A549 (cell line): ENCODE data around the gene RAD18. TPM values are rescaled to one million over a fixed set of nuclear protein-coding genes. Genes with fewer than 3 reads are reported as not detected.

ENCODE experiments used
- ATAC-seq, 2 experiments: fragments of 200-7000 bp in 1 of 2; fragments of >200 bp in 1 of 2; cut with Nextera tagmentation in 1 of 2; cut with Tn5 transposase in 1 of 2; 3 replicates each; pipeline versions ENCODE4 v1.8.0 to v1.9.1; 2018 to 2020; ENCODE audit warnings: mild to moderate bottlenecking in 1 of 2, moderate library complexity in 1 of 2
- CTCF ChIA-PET: fragments of 300-600 bp; sonication (Branson Sonifier 250); formaldehyde crosslinking; extraction: SDS; loops from one replicate; lab custom pipeline; 2021; ENCODE audit warnings: antibody characterized with exemption, inconsistent platforms; lab: Yijun Ruan, JAX
- POLR2A ChIA-PET: fragments of 350-600 bp; formaldehyde crosslinking; extraction: SDS; loops from one replicate; lab custom pipeline; 2021; ENCODE audit warnings: antibody characterized with exemption, inconsistent platforms; lab: Yijun Ruan, JAX
- DNase-seq, 2 experiments: peaks; one replicate each; pipeline versions ENCODE4 v3.0.0 to v3.0.0-alpha.2; 2011 to 2016; ENCODE audit warnings: low read depth in 1 of 2, low spot score in 1 of 2
- FAIRE-seq: peaks from 2 replicates; lab custom pipeline; 2011; peaks lifted over from hg19 to GRCh38; lab: Jason Lieb, UNC
- H3K27ac ChIP-seq, 2 experiments: fragments of >200 bp; sonication (Bioruptor Twin); formaldehyde crosslinking; 3 replicates each; pipeline ENCODE4 v1.5.1; 2016 to 2017
- H3K4me1 ChIP-seq: fragments of >200 bp; sonication (Bioruptor Twin); formaldehyde crosslinking; 3 replicates; pipeline ENCODE4 v1.6.1; 2016
- H3K4me2 ChIP-seq: fragments of >200 bp; sonication (Bioruptor Twin); formaldehyde crosslinking; 3 replicates; pipeline ENCODE4 v1.6.1; 2016
- H3K4me3 ChIP-seq: fragments of >200 bp; sonication (Bioruptor Twin); formaldehyde crosslinking; 3 replicates; pipeline ENCODE4 v1.5.1; 2016
- H3K9me3 ChIP-seq: fragments of >200 bp; sonication (Bioruptor Twin); formaldehyde crosslinking; 3 replicates; pipeline ENCODE4 v1.6.1; 2016
- BHLHE40 ChIP-seq: IDR thresholded peaks from 2 replicates; pipeline ENCODE4 v1.6.1; 2012; ENCODE audit warnings: low read depth, low read length, inconsistent platforms
- CBX2 ChIP-seq: fragments of 200-600 bp; sonication (generic); IDR thresholded peaks from 2 replicates; pipeline ENCODE4 v1.6.1; 2016; ENCODE audit warnings: low read depth, mild to moderate bottlenecking, borderline replicate concordance
- CBX8 ChIP-seq: fragments of 200-600 bp; sonication (generic); IDR thresholded peaks from 2 replicates; pipeline ENCODE4 v1.6.1; 2016
- EHF ChIP-seq: fragments of 250-450 bp; sonication (Bioruptor Pico); IDR thresholded peaks from 2 replicates; pipeline ENCODE4 v1.5.0; 2020; ENCODE audit warnings: mild to moderate bottlenecking
- EHMT2 ChIP-seq: fragments of 200-600 bp; sonication (generic); IDR thresholded peaks from 2 replicates; pipeline ENCODE4 v1.6.1; 2016; ENCODE audit warnings: antibody characterized with exemption, low read depth, mild to moderate bottlenecking, moderate library complexity
- EP300 ChIP-seq, 2 experiments: fragments of >200 bp; sonication (Bioruptor Twin); formaldehyde crosslinking; IDR thresholded peaks; 2 replicates in 1 of 2; 3 replicates in 1 of 2; pipeline ENCODE4 v1.6.1; 2016 to 2017
- ESRRA ChIP-seq: fragments of 150-350 bp; IDR thresholded peaks from 2 replicates; pipeline ENCODE4 v1.6.1; 2014; ENCODE audit warnings: mild to moderate bottlenecking, low read length, borderline replicate concordance
- FOSL2 ChIP-seq, 2 experiments: fragments of 450-650 bp in 1 of 2; fragments of >200 bp in 1 of 2; sonication (Bioruptor Twin) in 1 of 2; formaldehyde crosslinking; IDR thresholded peaks; 2 replicates each; pipeline versions ENCODE4 v1.5.0 to v1.6.1; 2016 to 2020; ENCODE audit warnings: mild to moderate bottlenecking in 1 of 2, moderate library complexity in 1 of 2
- FOXS1 ChIP-seq: fragments of 250-450 bp; sonication (Bioruptor Pico); IDR thresholded peaks from 2 replicates; pipeline ENCODE4 v1.5.0; 2020; ENCODE audit warnings: mild to moderate bottlenecking, moderate library complexity
- GATA3 ChIP-seq: IDR thresholded peaks from 2 replicates; pipeline ENCODE4 v1.6.1; 2012; ENCODE audit warnings: borderline replicate concordance
- HOXB5 ChIP-seq: fragments of 250-450 bp; sonication (Bioruptor Pico); IDR thresholded peaks from 2 replicates; pipeline ENCODE4 v1.5.0; 2020; ENCODE audit warnings: mild to moderate bottlenecking, moderate library complexity
- MAFK ChIP-seq: fragments of 450-650 bp; IDR thresholded peaks from 2 replicates; pipeline ENCODE4 v1.6.1; 2014; ENCODE audit not compliant: partially characterized antibody
- MYC ChIP-seq: IDR thresholded peaks from 2 replicates; pipeline ENCODE4 v1.6.1; 2012; ENCODE audit warnings: mild to moderate bottlenecking, inconsistent platforms, low read length, improper control_type of control experiment, borderline replicate concordance
- NR3C1 ChIP-seq: fragments of >200 bp; sonication (Bioruptor Twin); formaldehyde crosslinking; IDR thresholded peaks from 3 replicates; pipeline ENCODE4 v1.6.1; 2017
- POLR2AphosphoS2 ChIP-seq: conservative IDR thresholded peaks from 2 replicates; pipeline ENCODE4 v1.6.1; 2012; ENCODE audit warnings: low read length, improper control_type of control experiment, inconsistent platforms
- RARB ChIP-seq: fragments of 250-450 bp; sonication (Bioruptor Pico); IDR thresholded peaks from 2 replicates; pipeline ENCODE4 v1.8.0; 2021; ENCODE audit warnings: mild to moderate bottlenecking, moderate library complexity
- RNF2 ChIP-seq: fragments of 200-600 bp; sonication (generic); IDR thresholded peaks from 2 replicates; pipeline ENCODE4 v1.6.1; 2016; ENCODE audit warnings: low read depth, mild to moderate bottlenecking, antibody characterized with exemption, moderate library complexity, borderline replicate concordance
- SREBF2 ChIP-seq: fragments of 450-650 bp; IDR thresholded peaks from 2 replicates; pipeline ENCODE4 v1.6.1; 2014; ENCODE audit warnings: mild to moderate bottlenecking, moderate library complexity
- TFCP2L1 ChIP-seq: fragments of 250-450 bp; sonication (Bioruptor Pico); IDR thresholded peaks from 2 replicates; pipeline ENCODE4 v1.5.0; 2021; ENCODE audit warnings: mild to moderate bottlenecking
- ZC3H11A ChIP-seq: fragments of 450-650 bp; IDR thresholded peaks from 2 replicates; pipeline ENCODE4 v1.6.1; 2014; ENCODE audit warnings: antibody characterized with exemption, mild to moderate bottlenecking
- ZNF302 ChIP-seq: fragments of 250-450 bp; sonication (Bioruptor Pico); IDR thresholded peaks from 2 replicates; pipeline ENCODE4 v1.9.0; 2021; ENCODE audit warnings: inconsistent platforms, mild to moderate bottlenecking, moderate library complexity
- WGBS: methylation state at CpG from one replicate; pipeline ENCODE4 v1.1.6; 2017; ENCODE audit errors: missing lambda C conversion rate; 5-methylcytosine and 5-hydroxymethylcytosine counted together
- polyA plus RNA-seq, 4 experiments: library from polyadenylated mRNA; depleted of rRNA in 3 of 4; stranded (reverse); fragments of >200 nt; fragmentation: RNase III in 1 of 4; extraction: RNeasy Plus Mini Kit Qiagen cat#74134 plus additional on column Dnase treatment in 1 of 4; gene quantifications; 2 replicates in 3 of 4; 3 replicates in 1 of 4; pipeline ENCODE4 v1.2.3, GENCODE V29; 2011 to 2017
- TF ChIP-seq, protein P1 (sequence below): IDR thresholded peaks from 2 replicates; pipeline ENCODE4 v1.6.1; 2012
- TF ChIP-seq, protein P2 (sequence below): fragments of 250-450 bp; sonication (Bioruptor Pico); IDR thresholded peaks from 2 replicates; pipeline ENCODE4 v1.5.0; 2021; ENCODE audit warnings: mild to moderate bottlenecking, moderate library complexity, borderline replicate concordance
- TF ChIP-seq, protein P3 (sequence below): fragments of >200 bp; sonication (Bioruptor Twin); formaldehyde crosslinking; IDR thresholded peaks from 2 replicates; pipeline ENCODE4 v1.6.1; 2016
- TF ChIP-seq, protein P4 (sequence below): fragments of 150-350 bp; IDR thresholded peaks from 2 replicates; pipeline ENCODE4 v1.6.1; 2014; ENCODE audit warnings: low read depth, mild to moderate bottlenecking, low read length
- TF ChIP-seq, protein P5 (sequence below): fragments of >200 bp; sonication (Bioruptor Twin); formaldehyde crosslinking; IDR thresholded peaks from 3 replicates; pipeline ENCODE4 v1.6.1; 2016

The RAD18 gene
- polyA plus RNA-seq, 2 of the 4 experiments (the other 2 are of a cell fraction): 11.8 to 23.2 TPM

DNA sequence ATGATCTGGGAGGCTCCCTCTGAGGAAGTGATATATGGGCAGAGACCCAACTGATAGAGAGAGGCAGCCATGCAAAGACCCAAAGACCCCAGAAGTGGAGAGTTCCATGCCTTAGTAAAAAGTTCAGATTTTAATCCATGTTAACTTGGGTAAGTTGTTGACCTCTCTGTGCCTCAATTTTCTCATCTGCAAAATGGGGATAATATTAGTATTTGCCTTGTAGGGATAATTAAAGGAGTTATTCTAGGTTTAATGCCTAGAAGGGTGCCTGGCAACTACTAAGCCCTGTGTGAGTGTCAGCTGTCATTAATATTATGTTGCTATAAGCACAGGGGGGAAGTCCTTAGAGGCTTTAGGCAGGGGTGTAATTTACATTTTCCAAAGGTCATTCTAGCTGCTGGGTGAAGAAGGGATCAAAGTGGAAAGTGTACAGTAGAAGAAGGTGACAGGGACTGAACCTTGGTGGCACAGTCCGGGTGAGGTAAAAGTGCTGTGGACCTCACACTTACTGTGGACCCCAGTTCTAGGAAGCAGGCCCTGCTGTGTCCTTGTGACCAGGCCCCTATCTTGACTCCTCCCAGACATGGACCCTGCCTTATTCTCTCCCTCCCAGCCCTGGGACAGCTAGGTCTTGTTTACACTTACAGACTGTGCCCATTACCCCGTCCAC, 3.0 kb upstream of the RAD18 start (continued):
- TF ChIP-seq, protein P1, sequence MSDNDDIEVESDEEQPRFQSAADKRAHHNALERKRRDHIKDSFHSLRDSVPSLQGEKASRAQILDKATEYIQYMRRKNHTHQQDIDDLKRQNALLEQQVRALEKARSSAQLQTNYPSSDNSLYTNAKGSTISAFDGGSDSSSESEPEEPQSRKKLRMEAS: no peak
- TF ChIP-seq, protein P2, sequence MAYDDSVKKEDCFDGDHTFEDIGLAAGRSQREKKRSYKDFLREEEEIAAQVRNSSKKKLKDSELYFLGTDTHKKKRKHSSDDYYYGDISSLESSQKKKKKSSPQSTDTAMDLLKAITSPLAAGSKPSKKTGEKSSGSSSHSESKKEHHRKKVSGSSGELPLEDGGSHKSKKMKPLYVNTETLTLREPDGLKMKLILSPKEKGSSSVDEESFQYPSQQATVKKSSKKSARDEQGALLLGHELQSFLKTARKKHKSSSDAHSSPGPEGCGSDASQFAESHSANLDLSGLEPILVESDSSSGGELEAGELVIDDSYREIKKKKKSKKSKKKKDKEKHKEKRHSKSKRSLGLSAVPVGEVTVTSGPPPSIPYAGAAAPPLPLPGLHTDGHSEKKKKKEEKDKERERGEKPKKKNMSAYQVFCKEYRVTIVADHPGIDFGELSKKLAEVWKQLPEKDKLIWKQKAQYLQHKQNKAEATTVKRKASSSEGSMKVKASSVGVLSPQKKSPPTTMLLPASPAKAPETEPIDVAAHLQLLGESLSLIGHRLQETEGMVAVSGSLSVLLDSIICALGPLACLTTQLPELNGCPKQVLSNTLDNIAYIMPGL (CRISPR knock-in tag): no peak
- TF ChIP-seq, protein P3, sequence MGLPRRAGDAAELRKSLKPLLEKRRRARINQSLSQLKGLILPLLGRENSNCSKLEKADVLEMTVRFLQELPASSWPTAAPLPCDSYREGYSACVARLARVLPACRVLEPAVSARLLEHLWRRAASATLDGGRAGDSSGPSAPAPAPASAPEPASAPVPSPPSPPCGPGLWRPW: no peak
- TF ChIP-seq TFCP2L1 (no peak), RNF2 (no peak), CBX2 (no peak)

DNA sequence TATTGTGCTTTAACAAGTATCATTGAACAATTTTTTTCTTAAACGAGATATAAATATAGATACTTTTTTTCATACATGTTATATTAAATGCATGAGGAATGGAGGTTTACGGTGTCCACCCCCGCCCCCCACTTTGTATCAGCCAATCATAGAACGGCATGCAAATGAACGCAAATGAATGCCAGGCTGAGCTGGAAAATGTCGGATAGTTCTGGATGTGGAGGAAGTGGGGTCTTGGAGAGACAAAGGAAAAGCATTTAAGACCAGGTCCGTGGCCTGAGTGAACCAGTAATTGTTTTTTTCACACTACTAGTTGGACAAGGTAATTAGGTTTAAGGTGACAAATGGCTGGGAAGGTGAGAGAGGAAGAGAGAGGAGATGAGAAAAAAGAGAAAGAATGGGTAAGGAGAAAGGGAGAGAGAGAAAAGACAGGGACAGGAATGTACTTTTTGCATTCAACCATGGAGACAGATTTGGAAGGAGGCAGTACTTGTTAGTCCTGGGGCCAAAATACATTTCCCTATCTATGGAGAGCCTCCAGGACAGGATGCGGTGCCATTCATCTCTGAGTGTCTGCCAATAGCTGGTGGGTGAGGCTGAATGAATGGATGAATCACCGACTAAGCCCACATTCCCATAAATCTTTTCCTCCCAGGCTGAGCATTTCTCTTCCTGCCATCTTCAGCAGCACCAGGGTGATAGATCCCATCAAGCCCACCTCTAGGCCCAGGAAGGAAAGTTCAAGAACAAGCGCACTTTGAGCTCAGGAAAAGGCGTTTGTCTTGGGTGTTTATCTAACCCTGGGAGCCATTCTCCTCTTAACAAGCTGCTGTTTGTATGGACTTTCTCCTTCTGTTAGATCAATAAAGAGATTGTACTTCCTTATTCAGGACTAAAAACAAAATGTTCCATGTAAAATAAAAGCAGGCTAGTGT, 1.4 kb upstream of the RAD18 start:
- peak; percentile 10 to 50; a peak in 3 of 6 replicates for ATAC-seq
- TF ChIP-seq GATA3: no peak
- no peak for TF ChIP-seq POLR2AphosphoS2
- TF ChIP-seq FOSL2 (IDR thresholded peaks at IDR 0.05): no peak
- TF ChIP-seq FOSL2 (CRISPR knock-in tag; IDR thresholded peaks at IDR 0.05): peak; percentile 30; the same call in 1 of the 2 replicates
- H3K27ac ChIP-seq: peak overlapping the region; percentile 2 to 86; a peak in 5 of 6 replicates
- no peaks in the 10 kb centered on the region for H3K9me3 ChIP-seq
- peak overlapping the region; percentile 82 for H3K4me2 ChIP-seq
- CTCF ChIA-PET: interaction anchor here (1.8 to 13.2 kb wide), 2 partner anchors 195 to 338 kb away, joined by 6 to 77 read pairs; partner anchors contain the start of gene OXTR
- peaks cover 30% of the 10 kb centered on the region for H3K4me1 ChIP-seq
- peak; percentile 47 to 75 for DNase-seq
- POLR2A ChIA-PET: interaction anchor here (0.5 to 1.4 kb wide), 3 partner anchors 398 to 925 kb away, joined by 3 to 4 read pairs (median 3); partner anchors contain the start of genes SETD5 and THUMPD3
- no peak for FAIRE-seq
- WGBS: 60% methylated on average over 11 of the region's 11 CpGs
- no peak overlapping the region for H3K4me3 ChIP-seq

DNA sequence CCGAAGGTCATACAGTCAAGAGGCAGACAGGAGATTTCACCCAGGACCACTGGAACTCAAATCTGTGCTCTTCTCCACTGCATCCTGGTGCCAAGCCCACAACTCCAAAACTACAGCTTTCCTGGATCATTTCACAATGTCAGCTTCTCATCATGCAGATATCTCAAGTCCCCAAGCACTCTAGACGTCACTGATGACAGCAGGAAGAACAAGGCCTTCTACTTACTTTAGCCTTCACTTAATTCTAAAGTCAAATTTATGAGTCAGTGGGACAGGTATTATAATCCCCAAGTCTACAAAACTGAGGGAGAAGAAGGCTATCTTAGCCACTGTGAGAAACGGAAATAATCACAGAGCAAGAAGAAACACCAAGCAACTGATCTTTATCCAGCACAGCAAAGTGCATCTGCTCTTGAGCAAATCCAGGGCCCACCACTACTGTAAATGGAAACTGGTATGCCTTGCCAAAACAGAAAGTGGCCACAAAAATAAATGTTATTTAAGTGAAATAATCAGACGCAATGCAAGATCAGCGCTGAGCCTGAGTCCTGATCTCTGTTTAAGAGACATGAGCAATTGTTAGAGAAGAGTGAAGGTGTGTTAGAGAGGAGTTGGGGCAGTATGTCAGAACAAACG, 928 bp downstream of the RAD18 start:
- 13% methylated on average over 6 of the region's 6 CpGs for WGBS
- FAIRE-seq (no peak), DNase-seq (no peak), ATAC-seq (no peak)
- no peaks in the 10 kb centered on the region for H3K9me3 ChIP-seq
- peak overlapping the region in 1 of 2 experiments; percentile 86; a peak in 3 of 6 replicates for H3K27ac ChIP-seq
- ChIA-PET CTCF (interaction anchor here (13.2 kb wide), 1 partner anchor 192 kb away, joined by 77 read pairs; the partner anchor contains the start of gene OXTR), POLR2A (no interaction called here)
- peak overlapping the region; percentile 66 for H3K4me3 ChIP-seq
- peak overlapping the region; percentile 87 for H3K4me2 ChIP-seq
- TF ChIP-seq GATA3: no peak
- no peak for TF ChIP-seq HOXB5
- no peak for TF ChIP-seq CBX8
- no peak for TF ChIP-seq EP300 (IDR thresholded peaks at IDR 0.05)
- TF ChIP-seq MYC: no peak
- TF ChIP-seq, protein P4, sequence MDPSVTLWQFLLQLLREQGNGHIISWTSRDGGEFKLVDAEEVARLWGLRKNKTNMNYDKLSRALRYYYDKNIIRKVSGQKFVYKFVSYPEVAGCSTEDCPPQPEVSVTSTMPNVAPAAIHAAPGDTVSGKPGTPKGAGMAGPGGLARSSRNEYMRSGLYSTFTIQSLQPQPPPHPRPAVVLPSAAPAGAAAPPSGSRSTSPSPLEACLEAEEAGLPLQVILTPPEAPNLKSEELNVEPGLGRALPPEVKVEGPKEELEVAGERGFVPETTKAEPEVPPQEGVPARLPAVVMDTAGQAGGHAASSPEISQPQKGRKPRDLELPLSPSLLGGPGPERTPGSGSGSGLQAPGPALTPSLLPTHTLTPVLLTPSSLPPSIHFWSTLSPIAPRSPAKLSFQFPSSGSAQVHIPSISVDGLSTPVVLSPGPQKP: no peak
- TF ChIP-seq ZNF302 (CRISPR knock-in tag): no peak
- no peak for TF ChIP-seq EHF (CRISPR knock-in tag)
- no peak for TF ChIP-seq RARB (CRISPR knock-in tag)
- no peak for TF ChIP-seq NR3C1
- TF ChIP-seq ESRRA: no peak
- TF ChIP-seq SREBF2: no peak
- TF ChIP-seq CBX2: no peak
- TF ChIP-seq, protein P5, sequence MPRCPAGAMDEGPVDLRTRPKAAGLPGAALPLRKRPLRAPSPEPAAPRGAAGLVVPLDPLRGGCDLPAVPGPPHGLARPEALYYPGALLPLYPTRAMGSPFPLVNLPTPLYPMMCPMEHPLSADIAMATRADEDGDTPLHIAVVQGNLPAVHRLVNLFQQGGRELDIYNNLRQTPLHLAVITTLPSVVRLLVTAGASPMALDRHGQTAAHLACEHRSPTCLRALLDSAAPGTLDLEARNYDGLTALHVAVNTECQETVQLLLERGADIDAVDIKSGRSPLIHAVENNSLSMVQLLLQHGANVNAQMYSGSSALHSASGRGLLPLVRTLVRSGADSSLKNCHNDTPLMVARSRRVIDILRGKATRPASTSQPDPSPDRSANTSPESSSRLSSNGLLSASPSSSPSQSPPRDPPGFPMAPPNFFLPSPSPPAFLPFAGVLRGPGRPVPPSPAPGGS: no peak
- TF ChIP-seq, protein P1: no peak
- no peak for TF ChIP-seq EHMT2
- no peak for TF ChIP-seq MAFK
- no peak for TF ChIP-seq BHLHE40
- TF ChIP-seq FOXS1: no peak
- TF ChIP-seq ZC3H11A: no peak
- peaks cover 30% of the 10 kb centered on the region for H3K4me1 ChIP-seq
